Right ventricle myocardium inferior (tissue), 1 donor: ENCODE data around the gene WIPI1. TPM values are rescaled to one million over a fixed set of nuclear protein-coding genes. Genes with fewer than 3 reads are reported as not detected.
"Not testable (repeated sequence)": the region's sequence is repeated elsewhere in the genome, so short reads cannot be mapped to it uniquely, and the experiment has no call there.

Source experiments
- ATAC-seq: fragments of 200-7000 bp; cut with Tn5 transposase; one replicate; pipeline ENCODE4 v1.9.1; 2020; ENCODE audit warnings: mild to moderate bottlenecking, moderate library complexity
- DNase-seq: peaks from one replicate; pipeline ENCODE4 v3.0.0; 2021; ENCODE audit errors: missing footprints
- intact Hi-C: fragments of 100-400 bp; cut with DNase I; formaldehyde crosslinking; loops from one replicate; pipeline ENCODE4 v1.11.0; 2022
- long read RNA-seq: library from polyadenylated mRNA; unstranded; transcript quantifications from one replicate; pipeline ENCODE4 v2.0.0, GENCODE V29; 2021
- total RNA-seq: library from RNA; stranded (reverse); fragmentation: NEBNext Ultra II Directional; extraction: Animal tissue kit (Norgen Biotek cat#: 25700); gene quantifications from one replicate; pipeline ENCODE4 v1.2.1, GENCODE V29; 2021
- donor health status: DM: no; HTN: yes; CAD: no; lungs with severe emphysema.

The WIPI1 gene
- 62.8 TPM for total RNA-seq
- long read RNA-seq, transcript WIPI1-201 (13 exons, 1,832 nt), result major isoform, 41 of 70 reads
- long read RNA-seq, partial matches to known transcripts, result 9 of 70 reads
- long read RNA-seq, other reads (novel, unspliced or antisense), result 18 of 70 reads

DNA sequence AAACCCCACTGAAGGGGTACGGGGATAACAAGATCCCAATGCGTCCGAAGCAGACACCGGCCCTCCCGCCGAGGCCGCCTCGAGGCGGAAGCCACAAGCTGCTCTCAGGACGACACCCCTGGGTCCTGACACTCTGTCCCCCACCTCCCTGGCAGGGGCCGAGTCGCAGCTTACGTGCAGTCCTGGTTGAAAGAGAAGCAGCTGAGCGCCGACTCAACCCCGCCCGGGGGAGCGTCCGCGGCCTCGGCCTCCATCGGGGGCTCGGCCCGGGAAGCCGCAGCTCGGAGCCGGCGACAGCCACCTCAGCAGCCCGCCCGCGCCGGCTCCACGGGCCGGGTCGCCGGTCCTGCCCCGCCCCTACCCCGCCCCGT lies at the start of gene WIPI1:
TSS of gene WIPI1 (minus strand) at position 329 of the 371 bp plus-strand sequence. CDS start at position 254, 75 bp downstream.
- ATAC-seq, result peak; percentile 11
- DNase-seq, result peak; percentile 81
- intact Hi-C loops, result loop anchor here (5.0 to 10.0 kb wide), 3 partner anchors 35 to 352 kb away; no protein-coding TSS in a partner anchor

DNA sequence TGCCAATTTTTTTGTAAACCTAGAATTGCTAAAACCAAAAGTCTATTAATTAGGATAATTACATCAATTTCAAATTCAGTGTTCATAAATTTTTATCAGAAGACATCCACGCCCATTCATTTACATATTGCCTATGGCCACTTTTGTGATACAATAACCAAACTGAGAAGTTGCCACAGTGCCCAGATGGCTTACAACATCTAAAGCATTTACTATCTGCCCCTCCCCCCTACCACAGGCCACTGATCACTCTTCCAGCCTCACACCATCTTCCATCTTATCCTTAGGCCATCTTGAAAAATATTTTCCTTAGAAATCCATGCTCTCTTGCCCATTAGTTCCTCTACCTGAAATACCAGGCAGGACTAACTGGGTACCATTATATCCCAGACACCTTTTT lies 48.7 kb upstream of the WIPI1 start:
- intact Hi-C loops, result no loop called here
- DNase-seq, result no peak
- ATAC-seq, result no peak

DNA sequence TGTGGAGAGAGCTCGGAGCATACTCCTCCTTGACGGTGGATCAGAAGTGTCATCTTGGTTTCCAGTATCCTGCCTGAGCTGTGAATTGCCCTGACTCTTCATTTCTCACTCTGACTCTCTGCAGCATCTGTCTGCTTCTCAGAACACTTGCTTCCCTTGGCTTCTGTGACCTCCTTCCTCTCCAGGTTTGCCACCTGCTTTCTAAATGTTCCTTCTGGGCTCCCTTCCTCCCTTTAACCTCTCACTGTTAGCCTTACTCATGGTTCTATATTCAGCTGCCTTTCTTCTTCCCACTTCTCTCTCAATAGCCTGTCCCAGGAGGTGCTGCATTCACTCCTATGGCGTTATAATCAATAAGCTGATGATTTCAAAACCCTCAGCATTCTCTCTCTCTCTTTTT lies 43.8 kb upstream of the WIPI1 start:
- ATAC-seq (no peak), DNase-seq (no peak)

GRCh38 chr17:68499587-68499986 lies 42.3 kb upstream of the WIPI1 start:
- DNase-seq (no peak), ATAC-seq (no peak)
- intact Hi-C loops, result no loop called here

More for the DNA sequence above, 43.8 kb upstream of the WIPI1 start:
- intact Hi-C loops, result no loop called here

DNA sequence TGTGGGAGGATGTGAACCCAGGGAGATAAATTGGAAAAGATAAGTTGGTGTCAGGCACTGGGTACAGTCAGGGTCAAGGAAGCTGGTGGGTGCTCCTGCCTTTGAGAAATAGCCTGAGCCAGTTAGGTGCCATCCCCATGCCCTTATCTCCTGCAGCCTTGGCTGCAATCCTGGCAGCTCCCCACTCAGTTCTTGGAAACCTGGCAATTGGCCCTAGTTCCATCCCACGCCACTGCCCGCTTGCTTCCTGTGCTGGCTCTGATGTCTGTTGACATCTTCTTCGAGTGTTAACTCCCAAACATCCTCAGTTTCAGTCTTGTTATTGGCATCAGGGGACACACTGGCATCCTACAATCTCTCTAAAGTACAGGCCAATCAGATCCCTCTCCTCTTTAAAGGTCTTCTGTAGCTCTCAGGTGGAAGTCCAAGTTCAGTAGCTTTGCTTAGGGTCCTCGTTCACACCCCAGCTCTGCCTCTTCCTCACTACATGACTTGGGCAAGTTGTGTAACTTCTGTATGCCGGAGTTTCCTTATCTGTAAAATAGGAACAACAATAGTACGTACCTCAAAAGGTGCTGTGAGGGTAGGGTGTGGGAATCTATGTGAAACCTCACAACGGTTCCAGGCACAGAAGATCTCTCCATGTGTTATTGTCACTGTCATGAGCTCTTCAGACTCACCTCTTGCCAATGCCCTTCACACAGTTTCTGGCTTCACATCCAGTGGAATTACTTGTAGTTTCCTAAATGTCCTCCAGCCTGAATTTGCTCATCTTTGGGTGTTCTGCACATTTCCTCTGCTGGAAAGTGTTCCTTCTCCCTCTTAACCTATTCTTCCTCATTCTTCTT lies 41.4 kb upstream of the WIPI1 start:
- DNase-seq (peak; percentile 70), ATAC-seq (peak; percentile 75)

GRCh38 chr17:68497885-68498319 lies 40.6 kb upstream of the WIPI1 start:
- ATAC-seq (no peak), DNase-seq (no peak)
- intact Hi-C loops, result no loop called here

More for the DNA sequence above, 41.4 kb upstream of the WIPI1 start:
- intact Hi-C loops, result no loop called here

GRCh38 chr17:68495081-68495480 lies 37.8 kb upstream of the WIPI1 start:
- ATAC-seq (no peak), DNase-seq (no peak)
- intact Hi-C loops, result no loop called here

DNA sequence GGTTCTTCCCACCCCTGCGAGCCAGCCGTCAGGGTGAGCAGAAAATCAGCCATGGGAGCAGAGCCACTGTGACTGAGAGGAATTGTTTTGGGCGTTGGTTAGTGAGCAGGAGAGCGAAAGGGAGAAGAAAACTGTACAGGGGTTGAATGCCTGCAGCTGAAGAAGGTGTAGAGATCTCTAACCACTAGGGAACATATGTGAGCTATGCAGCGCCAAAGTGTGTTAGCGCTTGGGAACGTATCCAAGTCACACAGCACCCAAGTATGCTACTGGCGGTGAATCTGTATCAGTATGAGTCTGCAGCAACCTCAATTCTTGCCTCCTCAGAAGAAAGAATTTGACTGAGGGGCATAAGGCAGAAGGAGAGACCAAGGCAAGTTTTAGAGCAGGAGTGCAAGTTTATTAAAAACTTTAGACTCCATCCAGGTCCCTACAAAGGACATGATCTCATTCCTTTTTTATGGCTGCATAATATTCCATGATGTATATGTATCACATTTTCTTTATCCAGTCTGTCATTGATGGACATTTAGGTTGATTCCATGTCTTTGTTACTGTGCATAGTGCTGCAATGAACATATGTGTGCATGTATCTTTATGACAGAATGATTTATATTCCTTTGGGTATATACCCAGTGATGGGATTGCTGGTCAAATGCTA lies 35.2 kb upstream of the WIPI1 start:
- DNase-seq, ATAC-seq, intact Hi-C loops: not testable (repeated sequence)

GRCh38 chr17:68491381-68492231 lies 34.3 kb upstream of the WIPI1 start:
- no peak for DNase-seq
- ATAC-seq, result peak; percentile 53
- intact Hi-C loops, result no loop called here

- DNase-seq (no peak), ATAC-seq (peak; percentile 35)
- intact Hi-C loops, result no loop called here
Measured at GRCh38 chr17:68489919-68490318, 32.6 kb upstream of the WIPI1 start.

DNA sequence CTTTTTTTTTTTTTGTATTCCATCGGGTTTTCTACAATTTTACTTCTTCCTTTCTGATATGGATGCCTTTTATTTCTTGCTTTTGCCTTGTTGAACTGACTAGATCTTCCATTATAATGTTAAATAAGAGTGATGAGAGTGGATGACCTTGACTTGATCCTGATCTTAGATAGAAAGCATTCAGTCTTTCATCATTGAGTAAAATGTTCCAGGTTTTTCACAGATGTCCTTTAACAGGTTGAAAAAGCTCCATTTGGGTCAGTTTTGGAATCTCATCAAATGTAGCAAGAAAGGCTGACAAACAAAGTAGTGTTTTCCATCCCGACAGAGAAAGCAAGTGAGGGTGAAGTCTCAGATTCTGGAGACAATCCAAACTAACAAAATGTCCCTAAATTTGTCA lies 27.2 kb upstream of the WIPI1 start:
- intact Hi-C loops, result no loop called here
- ATAC-seq (no peak), DNase-seq (no peak)

DNA sequence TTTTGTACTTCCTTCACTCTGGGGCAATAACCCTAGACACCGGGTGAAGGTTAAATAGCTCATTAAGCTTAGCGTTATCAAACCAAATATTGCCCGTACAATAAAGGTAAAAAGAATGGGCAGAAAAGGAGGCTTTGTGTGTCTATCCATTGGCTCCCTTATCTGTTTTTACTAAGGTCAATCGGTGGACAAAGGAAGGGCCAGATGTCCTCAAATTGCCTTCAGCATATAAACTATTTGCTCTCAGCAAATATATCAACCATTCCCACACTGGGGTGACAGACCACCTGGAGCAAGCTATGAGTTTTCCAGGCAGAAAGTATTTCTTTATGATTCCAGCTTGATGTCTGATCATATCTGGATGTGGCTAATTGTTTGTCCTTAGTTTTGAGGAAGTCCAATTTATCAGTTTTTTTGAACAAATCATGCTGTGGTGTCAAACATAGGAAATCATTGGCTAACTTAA lies 25.3 kb upstream of the WIPI1 start:
- intact Hi-C loops, result no loop called here
- DNase-seq (no peak), ATAC-seq (no peak)

GRCh38 chr17:68480885-68481284 lies 23.6 kb upstream of the WIPI1 start:
- ATAC-seq (no peak), DNase-seq (no peak)
- intact Hi-C loops, result no loop called here

- ATAC-seq (no peak), DNase-seq (no peak)
- intact Hi-C loops, result no loop called here
Measured at GRCh38 chr17:68470961-68471360, 13.7 kb upstream of the WIPI1 start.

- ATAC-seq, result no peak
- intact Hi-C loops, result loop anchor here (5.0 kb wide), 1 partner anchor 144 kb away; no protein-coding TSS in a partner anchor
- no peak for DNase-seq
Measured at GRCh38 chr17:68468788-68469187, 11.5 kb upstream of the WIPI1 start.

- no peak for DNase-seq
- intact Hi-C loops, result loop anchor here (5.0 kb wide), 1 partner anchor 144 kb away; no protein-coding TSS in a partner anchor
- peak; percentile 84 for ATAC-seq
Measured at GRCh38 chr17:68468334-68468733, 11.0 kb upstream of the WIPI1 start.

DNA sequence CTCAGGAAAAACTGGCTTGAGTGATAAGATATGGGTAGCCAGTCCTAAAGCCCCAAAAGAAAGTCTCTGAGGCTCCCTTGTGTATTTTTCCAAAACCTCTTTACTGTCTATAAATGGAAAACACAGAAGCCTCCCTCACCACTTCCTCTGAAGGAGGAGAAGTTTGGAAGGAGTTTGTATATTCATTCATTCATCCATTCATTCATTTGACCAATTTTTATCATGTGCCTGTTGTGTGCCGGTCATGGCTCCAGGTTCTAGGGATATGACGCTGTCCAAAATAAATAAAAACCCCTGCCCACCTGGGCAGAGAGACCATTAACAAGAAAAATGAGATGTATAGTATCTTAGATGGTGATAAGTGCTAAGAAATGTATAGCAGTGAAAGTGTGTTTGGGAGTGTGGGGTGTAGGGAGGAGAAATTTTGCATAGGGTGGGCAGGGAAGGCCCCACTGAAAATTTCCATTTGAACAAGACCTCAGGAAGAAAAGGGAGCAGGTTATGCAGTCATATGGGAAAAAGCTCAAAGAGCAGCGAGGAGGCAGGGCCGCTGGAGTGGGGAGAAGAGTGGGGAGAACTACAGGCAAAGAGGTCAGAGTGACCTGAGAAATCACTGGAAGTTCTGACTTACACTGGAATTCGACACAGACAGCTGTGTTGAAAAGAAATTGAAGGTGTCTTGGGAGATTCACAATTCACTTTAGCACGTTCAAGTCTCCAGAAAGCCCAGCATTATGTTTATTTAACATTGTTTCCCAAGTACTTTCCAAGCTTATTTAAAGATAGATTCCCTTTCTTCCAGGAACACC lies 6.1 kb upstream of the WIPI1 start:
- ATAC-seq (no peak), DNase-seq (no peak)
- intact Hi-C loops, result loop anchor here (2.0 to 5.0 kb wide), 5 partner anchors 31 to 294 kb away; partner anchors contain the start of gene AMZ2
